ENCODE measurements around the gene RGR.
"Not testable (repeated sequence)": the region's sequence is repeated elsewhere in the genome, so short reads cannot be mapped to it uniquely, and the experiment has no call there.

The RGR gene

DNA sequence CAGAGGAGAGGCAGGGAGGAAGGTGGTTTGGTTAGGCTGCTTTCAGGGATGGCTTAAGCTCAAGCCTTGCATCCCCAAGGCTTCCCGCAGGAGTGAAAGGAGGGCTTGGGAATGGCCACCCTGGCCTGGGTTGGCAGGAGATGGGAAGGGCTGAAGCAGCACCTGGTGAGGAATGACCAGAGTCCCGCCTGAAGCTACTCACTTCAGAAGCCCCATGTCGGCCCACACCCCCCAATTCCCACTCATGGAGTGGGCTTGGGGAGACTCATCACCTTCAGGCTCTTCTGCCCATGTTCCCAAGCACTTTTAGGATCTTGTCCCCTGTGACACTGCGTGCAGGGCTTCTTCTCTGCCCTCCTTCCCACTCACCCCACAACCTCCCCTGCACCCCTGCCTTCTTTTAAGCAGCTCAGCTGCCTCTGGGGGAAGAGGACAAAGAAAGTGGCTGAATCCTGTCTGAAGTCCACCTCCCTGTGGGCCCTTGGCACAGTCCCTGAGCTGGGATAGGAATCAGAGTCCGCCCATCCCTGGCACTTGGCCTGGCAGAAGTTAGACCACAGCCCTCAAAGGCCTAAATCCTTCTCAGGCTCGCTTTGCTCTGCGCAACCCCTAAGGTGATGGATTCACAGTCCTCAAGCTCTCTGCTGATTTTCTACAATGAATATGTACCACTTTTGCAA is 16.5 kb downstream of the RGR start:
- no peak for DNase-seq

DNA sequence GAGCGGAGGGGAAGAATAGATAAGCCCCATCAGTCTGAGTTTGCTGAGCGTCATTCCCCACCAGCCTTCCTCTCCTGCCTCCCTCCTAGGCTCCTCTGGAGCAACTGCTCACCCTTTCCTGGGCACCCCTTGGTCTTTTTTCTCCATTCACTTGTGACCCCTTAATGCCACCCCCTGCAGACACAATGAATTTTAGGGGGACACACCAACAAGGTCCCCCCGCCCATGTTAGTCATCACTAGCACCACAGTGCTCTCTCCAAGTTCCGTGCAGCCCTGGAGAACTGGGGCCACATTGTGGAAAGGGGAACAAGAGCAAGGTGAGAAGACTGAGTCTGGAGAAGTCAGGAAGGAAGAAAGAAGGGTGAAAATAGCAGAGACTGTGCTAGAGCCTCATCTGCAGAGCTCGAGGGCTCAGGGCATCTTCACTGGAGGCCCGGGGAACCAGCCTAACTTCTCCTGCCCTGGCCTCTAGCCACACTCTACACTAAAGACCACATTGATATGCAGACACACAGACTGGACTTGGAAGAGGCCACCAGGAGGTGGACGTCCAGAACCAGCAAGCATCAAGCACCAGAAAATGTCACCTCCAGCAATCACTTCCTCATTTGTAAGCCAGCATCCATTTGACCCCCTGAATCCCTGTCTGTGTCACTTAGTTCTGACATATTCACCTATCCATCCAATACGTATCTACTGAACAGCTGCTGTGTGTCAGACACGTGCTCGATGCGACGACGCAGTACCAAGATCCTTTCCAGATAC is 17.5 kb downstream of the RGR start:
- DNase-seq, result no peak

- no peak for DNase-seq
Observed at GRCh38 chr10:84263716-84264115, 18.9 kb downstream of the RGR start.

GRCh38 chr10:84264611-84265141 is 19.8 kb downstream of the RGR start:
- peak; percentile 75 for DNase-seq

DNA sequence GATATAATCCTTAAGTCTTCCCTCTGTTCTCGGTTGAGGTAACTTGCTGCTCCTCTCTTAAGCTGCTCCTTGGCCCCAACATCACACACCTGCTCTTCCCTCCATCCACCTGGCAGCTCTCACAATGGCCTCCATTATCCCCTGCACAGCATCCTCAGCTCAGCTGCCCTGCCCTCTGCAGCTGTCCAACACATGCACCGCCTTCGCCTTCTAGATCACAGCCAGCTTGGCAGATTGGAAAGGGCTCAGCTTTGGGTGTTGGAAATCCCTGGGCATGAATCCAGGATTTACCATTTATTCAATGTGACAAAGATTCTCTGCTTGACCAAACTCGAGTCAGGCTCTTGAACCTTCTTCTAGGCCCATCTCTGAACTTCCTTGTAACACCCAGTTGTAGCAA is 20.6 kb downstream of the RGR start:
- DNase-seq, result no peak

DNA sequence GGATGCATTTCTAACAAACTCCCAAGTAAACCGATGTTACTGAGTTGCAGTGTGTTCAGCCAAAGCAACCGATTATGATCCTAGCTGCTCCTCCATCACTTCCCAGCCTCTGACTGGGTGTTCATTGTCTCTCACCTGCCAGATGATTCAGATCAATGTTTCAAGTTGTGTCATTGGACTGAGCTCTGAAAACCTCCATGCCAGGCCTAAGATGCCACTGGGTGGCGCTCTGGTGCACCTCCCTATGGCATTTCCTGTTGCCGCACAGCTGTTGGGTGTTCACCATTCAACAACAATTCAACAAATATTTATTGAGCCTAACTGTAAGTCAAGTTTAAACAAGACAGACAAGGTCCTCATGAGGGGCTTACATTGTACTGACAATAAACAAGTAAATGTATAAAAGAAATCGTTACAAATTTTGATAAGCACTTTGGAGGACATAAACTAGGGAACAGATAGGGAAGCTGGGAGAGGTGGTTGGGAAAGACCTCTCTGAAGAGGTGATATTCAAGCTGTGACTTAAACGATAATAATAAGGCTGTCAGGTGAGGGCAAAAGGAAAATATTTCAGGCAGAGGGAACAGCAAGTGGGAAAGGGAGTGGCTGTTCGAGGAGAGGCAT is 22.8 kb downstream of the RGR start:
- DNase-seq, result no peak

DNA sequence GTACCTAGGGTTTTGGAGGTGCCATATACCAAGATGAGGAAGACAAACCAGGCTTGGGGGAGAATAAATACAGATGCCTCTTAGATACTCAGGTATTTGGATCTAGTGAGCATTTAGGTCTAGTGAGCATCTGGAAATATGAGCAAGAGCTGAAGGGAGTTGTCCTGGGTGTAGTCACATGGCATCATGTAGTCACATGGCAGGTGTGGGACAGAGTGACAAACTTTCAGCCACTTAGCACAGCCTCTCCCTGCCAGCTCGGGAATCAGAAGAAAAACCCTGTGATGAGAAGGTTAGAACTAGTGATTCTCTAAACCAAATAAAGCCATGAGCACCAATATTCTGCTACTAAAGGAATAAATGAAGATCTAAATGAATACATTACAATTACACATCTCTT is 24.3 kb downstream of the RGR start:
- no peak for DNase-seq

- DNase-seq, result no peak
Observed at GRCh38 chr10:84269773-84270172, 24.9 kb downstream of the RGR start.

GRCh38 chr10:84270708-84271107 is 25.9 kb downstream of the RGR start:
- DNase-seq, result no peak

- not testable (repeated sequence) for DNase-seq
Observed at GRCh38 chr10:84279876-84280475, 35.1 kb downstream of the RGR start.

GRCh38 chr10:84286695-84287094 is 41.8 kb downstream of the RGR start:
- no peak for DNase-seq

DNA sequence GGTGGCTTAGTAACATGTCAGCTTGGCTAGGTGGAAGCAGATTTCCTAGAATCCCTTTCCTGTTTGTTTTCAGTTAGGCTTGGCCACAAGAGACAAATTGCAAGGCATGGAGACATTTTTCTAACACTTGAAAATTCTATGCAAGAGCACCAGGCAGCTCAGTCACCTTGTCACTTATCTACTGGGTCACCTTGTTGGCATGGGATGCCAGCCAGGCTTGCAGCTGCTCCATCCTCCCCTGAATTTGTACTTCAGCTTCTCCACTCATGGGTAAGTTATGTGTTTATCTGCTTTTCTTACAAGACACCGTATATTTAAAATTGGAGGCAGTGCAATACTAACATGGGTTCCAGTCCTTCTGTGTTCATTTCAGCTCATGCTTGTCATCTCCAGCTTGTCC is 43.3 kb downstream of the RGR start:
- no peak for DNase-seq

- DNase-seq, result no peak
Observed at GRCh38 chr10:84289521-84290200, 44.8 kb downstream of the RGR start.

- no peak for DNase-seq
Observed at GRCh38 chr10:84290235-84290634, 45.4 kb downstream of the RGR start.

DNA sequence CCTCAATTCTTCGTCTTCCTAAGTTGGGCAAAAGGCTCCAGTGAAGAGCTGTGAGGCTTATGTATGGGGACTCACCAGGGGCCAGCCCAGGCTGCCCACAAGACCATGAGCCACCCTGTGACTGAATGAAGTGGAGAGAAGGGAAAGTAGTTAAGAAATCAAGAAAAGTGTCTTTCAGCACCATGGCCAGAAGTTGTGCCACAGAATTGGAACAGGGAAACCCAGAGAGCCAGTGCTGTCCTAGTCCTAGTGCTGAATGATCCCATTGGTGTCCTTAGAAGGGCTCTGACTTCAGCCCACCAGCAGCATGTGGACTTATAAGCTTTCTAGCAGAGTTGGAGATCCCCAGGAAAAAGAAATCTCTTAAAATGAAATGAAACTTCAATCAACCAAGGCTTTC is 46.5 kb downstream of the RGR start:
- DNase-seq, result no peak

DNA sequence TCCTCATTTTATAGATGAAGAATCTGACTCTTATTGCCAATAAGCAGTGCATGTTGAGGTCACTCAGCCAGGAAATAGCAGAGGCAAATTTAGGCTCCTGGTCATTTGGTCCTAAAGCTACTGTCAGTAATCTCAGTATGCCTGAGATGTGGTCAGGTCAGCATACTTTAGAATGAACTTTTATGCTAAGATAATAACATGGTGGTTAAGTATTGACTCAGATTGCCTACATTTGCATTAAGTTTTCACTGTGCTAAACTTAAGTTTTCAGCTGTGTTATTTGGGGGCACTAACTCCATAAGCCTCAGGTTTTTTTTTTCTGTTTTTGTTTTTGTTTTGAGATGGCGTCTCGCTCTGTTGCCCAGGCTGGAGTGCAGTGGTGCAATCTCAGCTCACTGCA is 47.6 kb downstream of the RGR start:
- no peak for DNase-seq

DNA sequence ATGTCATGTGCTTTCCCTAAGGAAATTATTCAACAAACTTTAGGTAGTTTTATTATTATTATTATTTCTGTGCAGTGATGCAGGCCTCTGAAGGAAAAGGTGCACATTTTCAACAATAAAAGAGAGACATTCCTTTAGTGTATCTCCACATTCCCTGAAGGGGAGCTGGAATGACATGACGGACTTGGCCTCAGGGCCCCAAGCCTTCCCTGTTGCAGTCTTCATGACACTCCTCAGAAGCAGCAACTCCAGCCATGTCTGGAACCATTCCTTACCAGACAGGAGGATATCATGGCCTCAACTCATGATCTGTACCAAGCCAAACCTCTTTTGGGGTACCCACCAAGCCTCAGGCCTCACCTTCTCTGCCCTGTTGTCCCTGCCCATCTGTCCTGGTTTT is 48.3 kb downstream of the RGR start:
- no peak for DNase-seq

DNA sequence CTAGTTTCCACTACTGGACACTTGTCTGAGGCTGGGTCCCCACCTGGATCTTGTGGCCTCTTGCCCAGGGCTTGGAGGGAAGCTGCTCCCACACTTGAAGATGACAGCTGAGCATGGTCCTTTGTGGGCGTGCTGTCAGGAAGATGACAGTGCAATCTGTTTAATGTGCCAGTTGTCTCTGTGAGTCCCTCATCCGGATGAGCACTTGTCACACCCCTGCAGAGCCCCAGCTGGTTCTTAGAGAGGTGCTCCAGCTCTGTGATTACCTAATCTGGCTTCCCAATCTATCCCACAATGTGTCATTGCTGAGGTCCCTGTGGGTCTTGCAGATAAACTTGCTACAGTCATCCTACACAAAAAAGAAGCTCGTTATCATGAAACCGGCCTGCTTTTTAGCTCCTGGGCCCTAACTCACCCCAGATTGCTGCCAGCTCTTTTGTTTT is 48.7 kb downstream of the RGR start:
- DNase-seq, result peak; percentile 4

GRCh38 chr10:84294766-84295447 is 50.1 kb downstream of the RGR start:
- no peak for DNase-seq

- DNase-seq, result no peak
Observed at GRCh38 chr10:84296091-84296981, 51.5 kb downstream of the RGR start.

- no peak for DNase-seq
Observed at GRCh38 chr10:84298057-84298456, 53.2 kb downstream of the RGR start.

Measured in NCI-H1694 (cell line).